HG02571 (cell line): ENCODE data around the gene ZSWIM6.
A peak's percentile ranks its signal among the peaks of the same experiment; 100 is the strongest.

ENCODE experiments used
- ATAC-seq: cut with Tn5 transposase; IDR thresholded peaks from one replicate; pipeline ENCODE4 v1.9.1; 2021; ENCODE audit warnings: mild to moderate bottlenecking, moderate library complexity; ENCODE audit not compliant: unreplicated experiment

Gene ZSWIM6

GRCh38 chr5:61525512-61526206 is 193.6 kb downstream of the ZSWIM6 start:
- no peak for ATAC-seq

GRCh38 chr5:61526207-61526519 is 194.1 kb downstream of the ZSWIM6 start:
- no peak for ATAC-seq

GRCh38 chr5:61532983-61533382 is 200.9 kb downstream of the ZSWIM6 start:
- no peak for ATAC-seq

- peak; percentile 80 for ATAC-seq
Measured at GRCh38 chr5:61534481-61535267, 202.6 kb downstream of the ZSWIM6 start.

GRCh38 chr5:61535828-61536227 is 203.8 kb downstream of the ZSWIM6 start:
- no peak for ATAC-seq

GRCh38 chr5:61536922-61537321 is 204.9 kb downstream of the ZSWIM6 start:
- ATAC-seq: no peak

- ATAC-seq: no peak
Measured at GRCh38 chr5:61538722-61539501, 206.9 kb downstream of the ZSWIM6 start.

GRCh38 chr5:61549530-61549929 is 217.5 kb downstream of the ZSWIM6 start:
- ATAC-seq: no peak

GRCh38 chr5:61551637-61552313 is 219.7 kb downstream of the ZSWIM6 start:
- ATAC-seq: no peak

GRCh38 chr5:61559146-61559545 is 227.1 kb downstream of the ZSWIM6 start:
- ATAC-seq: no peak

- ATAC-seq: no peak
Measured at GRCh38 chr5:61559722-61560121, 227.7 kb downstream of the ZSWIM6 start.

GRCh38 chr5:61563401-61563800 is 231.3 kb downstream of the ZSWIM6 start:
- no peak for ATAC-seq

GRCh38 chr5:61567337-61567736 is 235.3 kb downstream of the ZSWIM6 start:
- ATAC-seq: no peak

- no peak for ATAC-seq
Measured at GRCh38 chr5:61569353-61569752, 237.3 kb downstream of the ZSWIM6 start.

- ATAC-seq: no peak
Measured at GRCh38 chr5:61570767-61571166, 238.7 kb downstream of the ZSWIM6 start.

- no peak for ATAC-seq
Measured at GRCh38 chr5:61572959-61573358, 240.9 kb downstream of the ZSWIM6 start.

- no peak for ATAC-seq
Measured at GRCh38 chr5:61575103-61575502, 243.0 kb downstream of the ZSWIM6 start.

GRCh38 chr5:61575581-61575980 is 243.5 kb downstream of the ZSWIM6 start:
- no peak for ATAC-seq

GRCh38 chr5:61576556-61576955 is 244.5 kb downstream of the ZSWIM6 start:
- ATAC-seq: no peak

GRCh38 chr5:61578858-61579503 is 246.9 kb downstream of the ZSWIM6 start:
- ATAC-seq: no peak
